Measurements from ENCODE around the gene ZNF358.

The ZNF358 gene

DNA sequence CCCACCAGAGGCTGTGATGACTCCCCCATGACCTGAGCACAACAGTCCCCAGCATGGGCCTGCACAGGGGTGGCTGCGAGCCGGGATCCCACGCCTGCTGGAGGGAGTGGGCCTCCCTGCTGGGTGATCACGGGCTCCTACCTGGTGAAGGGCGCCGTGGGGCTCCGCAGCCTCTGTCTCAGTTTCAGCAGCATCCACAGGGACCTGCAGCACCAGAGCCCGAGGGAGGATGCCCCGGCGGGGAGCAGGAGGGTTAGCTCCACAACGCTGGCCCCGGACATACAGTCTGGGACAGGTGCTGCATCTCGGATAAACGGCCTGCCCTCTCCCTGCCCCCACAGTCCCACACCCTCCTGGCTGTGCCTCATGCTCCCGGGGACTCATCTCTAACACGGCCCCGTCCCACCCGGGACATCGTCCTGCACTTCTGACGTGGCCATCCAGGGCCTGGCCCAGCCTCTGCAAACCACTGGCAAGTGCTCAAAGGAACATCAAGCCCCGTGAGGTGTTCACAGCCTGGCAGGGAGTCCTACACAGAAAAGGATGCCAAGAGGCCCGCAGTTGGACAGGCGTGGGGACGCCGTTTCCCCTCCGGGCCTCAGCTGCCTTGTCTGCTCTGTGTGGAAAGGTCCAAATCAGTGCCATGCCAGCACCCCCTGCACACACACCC lies 37.6 kb upstream of the ZNF358 start:
- TF ChIP-seq, protein P1, sequence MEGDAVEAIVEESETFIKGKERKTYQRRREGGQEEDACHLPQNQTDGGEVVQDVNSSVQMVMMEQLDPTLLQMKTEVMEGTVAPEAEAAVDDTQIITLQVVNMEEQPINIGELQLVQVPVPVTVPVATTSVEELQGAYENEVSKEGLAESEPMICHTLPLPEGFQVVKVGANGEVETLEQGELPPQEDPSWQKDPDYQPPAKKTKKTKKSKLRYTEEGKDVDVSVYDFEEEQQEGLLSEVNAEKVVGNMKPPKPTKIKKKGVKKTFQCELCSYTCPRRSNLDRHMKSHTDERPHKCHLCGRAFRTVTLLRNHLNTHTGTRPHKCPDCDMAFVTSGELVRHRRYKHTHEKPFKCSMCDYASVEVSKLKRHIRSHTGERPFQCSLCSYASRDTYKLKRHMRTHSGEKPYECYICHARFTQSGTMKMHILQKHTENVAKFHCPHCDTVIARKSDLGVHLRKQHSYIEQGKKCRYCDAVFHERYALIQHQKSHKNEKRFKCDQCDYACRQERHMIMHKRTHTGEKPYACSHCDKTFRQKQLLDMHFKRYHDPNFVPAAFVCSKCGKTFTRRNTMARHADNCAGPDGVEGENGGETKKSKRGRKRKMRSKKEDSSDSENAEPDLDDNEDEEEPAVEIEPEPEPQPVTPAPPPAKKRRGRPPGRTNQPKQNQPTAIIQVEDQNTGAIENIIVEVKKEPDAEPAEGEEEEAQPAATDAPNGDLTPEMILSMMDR (IDR thresholded peaks at IDR 0.05) = no peak
- no peaks in the 10 kb centered on the region for H3K9me3 Mint-ChIP-seq
- H3K36me3 Mint-ChIP-seq (ENCODE audit: low read depth) = no peaks in the 10 kb centered on the region
- H3K4me1 Mint-ChIP-seq = peaks cover 27% of the 10 kb centered on the region
- H3K27ac Mint-ChIP-seq = no peak overlapping the region
- H3K27me3 Mint-ChIP-seq (ENCODE audit: low read depth, poor library complexity) = no peaks in the 10 kb centered on the region
- no peak for DNase-seq
- no peak overlapping the region for H3K4me3 Mint-ChIP-seq

DNA sequence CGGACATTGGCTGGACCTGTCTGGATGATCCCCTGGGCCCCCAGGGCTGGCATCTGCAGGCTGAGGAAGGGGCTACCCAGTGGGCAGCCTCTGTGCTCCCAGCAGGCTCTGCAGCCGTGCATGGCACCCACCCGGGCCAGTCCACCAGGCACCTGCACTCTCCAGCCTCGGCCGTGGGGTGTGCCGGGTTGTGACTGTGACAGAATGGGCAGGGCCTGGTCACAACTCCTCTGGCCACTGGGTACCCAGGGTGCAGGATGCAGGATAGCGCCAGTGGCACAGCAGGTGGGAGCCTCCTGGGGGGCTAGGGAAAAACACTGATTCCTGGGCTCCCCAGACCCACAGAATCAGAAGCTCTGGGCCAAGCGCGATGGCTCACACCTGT lies 37.1 kb upstream of the ZNF358 start:
- no peak overlapping the region for H3K4me3 Mint-ChIP-seq
- no peaks in the 10 kb centered on the region for H3K36me3 Mint-ChIP-seq (ENCODE audit: low read depth)
- peaks cover 32% of the 10 kb centered on the region for H3K4me1 Mint-ChIP-seq
- H3K27me3 Mint-ChIP-seq (ENCODE audit: low read depth, poor library complexity) = peaks cover 4% of the 10 kb centered on the region
- TF ChIP-seq, protein P1 (IDR thresholded peaks at IDR 0.05) = no peak
- DNase-seq = no peak
- H3K9me3 Mint-ChIP-seq = no peaks in the 10 kb centered on the region
- no peak overlapping the region for H3K27ac Mint-ChIP-seq

DNA sequence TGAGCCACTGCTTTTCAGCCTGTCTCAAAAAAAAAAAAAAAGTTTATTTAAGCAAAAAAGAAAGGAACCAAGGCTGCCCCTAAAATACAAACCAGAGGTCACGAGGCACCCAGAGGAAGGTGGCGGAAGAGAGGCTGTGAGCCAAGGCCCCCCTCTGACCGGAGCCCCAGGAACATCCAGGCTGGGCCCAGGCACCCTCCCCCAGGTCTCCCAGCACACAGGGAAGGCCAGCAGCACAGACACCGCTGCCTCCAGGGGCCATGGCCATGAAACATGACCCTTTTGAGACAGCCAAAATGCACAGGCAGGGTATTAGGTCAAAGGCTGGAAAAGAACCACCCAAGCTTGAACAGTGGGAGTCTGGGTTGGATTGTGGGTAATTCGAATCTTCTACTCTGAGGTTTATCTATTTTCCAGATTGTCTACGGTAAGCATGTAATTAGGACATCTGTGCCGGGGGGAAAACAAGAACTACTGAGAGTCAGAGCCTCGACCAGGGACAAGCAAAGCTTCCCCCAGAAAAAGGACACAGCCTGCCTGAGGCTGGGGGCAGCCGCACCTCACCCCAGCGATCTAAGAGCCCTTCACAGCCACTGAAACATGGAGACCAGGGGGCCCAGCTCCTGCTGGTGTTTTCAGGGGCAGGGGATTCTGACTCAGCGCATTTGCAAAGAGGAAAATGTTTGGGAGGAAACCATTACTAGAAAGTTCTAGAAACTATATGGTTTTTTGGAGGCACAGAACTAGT lies 35.5 kb upstream of the ZNF358 start:
- Mint-ChIP-seq H3K4me1 (peaks cover 32% of the 10 kb centered on the region), H3K9me3 (no peaks in the 10 kb centered on the region), H3K27ac (peak overlapping the region; percentile 97), H3K4me3 (peak overlapping the region; percentile 54), H3K27me3 (ENCODE audit: low read depth, poor library complexity) (peaks cover 11% of the 10 kb centered on the region), H3K36me3 (ENCODE audit: low read depth) (no peaks in the 10 kb centered on the region)
- peak; percentile 45 for DNase-seq
- TF ChIP-seq, protein P1 (IDR thresholded peaks at IDR 0.05) = no peak

DNA sequence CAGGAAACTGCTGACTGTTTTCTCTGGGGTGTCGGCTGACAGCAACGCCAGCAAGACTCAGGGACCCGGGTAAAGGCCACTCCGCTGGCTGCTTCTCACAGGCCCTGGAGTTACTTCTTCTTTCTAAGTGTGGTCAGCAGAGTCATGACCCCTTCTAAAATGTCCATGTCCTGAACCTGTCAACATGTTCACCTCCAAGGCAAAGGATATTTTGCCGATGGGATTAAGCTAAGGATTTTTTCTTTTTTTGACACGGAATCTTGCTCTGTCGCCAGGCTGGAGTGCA lies 35.0 kb upstream of the ZNF358 start:
- Mint-ChIP-seq H3K27ac (peak overlapping the region; percentile 97), H3K36me3 (ENCODE audit: low read depth) (no peaks in the 10 kb centered on the region), H3K9me3 (no peaks in the 10 kb centered on the region), H3K4me1 (peaks cover 32% of the 10 kb centered on the region), H3K4me3 (peak overlapping the region; percentile 28), H3K27me3 (ENCODE audit: low read depth, poor library complexity) (peaks cover 13% of the 10 kb centered on the region)
- no peak for DNase-seq
- TF ChIP-seq, protein P1 (IDR thresholded peaks at IDR 0.05) = no peak

DNA sequence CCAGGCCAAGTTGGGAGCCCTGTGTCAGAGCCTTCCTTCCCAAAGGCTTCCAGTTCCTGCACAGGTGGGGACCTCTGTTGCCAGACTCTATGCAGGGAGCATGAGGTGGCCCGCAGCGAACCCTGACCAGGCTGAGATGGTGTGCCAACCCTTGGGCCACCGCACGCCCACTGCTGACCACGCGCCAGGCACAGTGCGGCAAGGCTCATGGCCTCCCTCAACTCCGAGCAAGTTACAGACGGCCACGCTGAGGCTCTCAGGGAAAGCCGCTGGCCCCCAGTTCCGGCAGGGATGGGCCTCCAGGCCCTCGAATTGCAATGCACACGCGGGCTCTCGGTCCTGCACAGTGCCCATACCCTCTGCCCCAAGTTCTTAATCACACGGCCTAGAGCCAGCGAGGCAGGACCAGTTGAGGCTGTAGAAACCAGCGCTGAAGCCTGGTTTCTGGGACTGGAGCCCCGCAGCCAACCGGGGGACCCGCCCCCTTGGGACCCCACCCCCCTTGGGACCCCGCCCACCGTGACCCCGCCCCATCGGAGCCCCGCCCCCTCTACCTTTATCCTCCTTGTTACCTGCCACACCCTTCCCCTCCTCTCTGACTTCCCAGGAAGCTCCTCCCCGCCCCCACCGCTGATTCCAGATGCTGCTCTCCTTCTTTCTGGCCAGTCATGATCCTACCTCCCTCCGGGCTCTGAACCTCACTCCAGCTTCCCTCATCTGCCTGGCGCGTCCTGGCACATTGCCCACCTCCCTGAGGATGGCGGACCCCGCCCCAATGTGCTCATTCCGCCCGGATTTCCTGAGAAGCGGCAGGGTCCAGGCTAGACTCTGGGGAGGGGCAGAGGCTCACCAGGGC lies 33.1 kb upstream of the ZNF358 start:
- peaks cover 32% of the 10 kb centered on the region for H3K4me1 Mint-ChIP-seq
- H3K27ac Mint-ChIP-seq = no peak overlapping the region
- no peaks in the 10 kb centered on the region for H3K9me3 Mint-ChIP-seq
- TF ChIP-seq, protein P1 (IDR thresholded peaks at IDR 0.05) = no peak
- H3K4me3 Mint-ChIP-seq = no peak overlapping the region
- DNase-seq = peak; percentile 28
- H3K36me3 Mint-ChIP-seq (ENCODE audit: low read depth) = no peaks in the 10 kb centered on the region
- peaks cover 13% of the 10 kb centered on the region for H3K27me3 Mint-ChIP-seq (ENCODE audit: low read depth, poor library complexity)
